ENCODE data around the gene FGFR2. TPM values are rescaled to one million over a fixed set of nuclear protein-coding genes. Genes with fewer than 3 reads are reported as not detected.
"Not testable (repeated sequence)": the region's sequence is repeated elsewhere in the genome, so short reads cannot be mapped to it uniquely, and the experiment has no call there.

FGFR2 gene
- total RNA-seq, 2 experiments from 2014 or later: not detected

DNA sequence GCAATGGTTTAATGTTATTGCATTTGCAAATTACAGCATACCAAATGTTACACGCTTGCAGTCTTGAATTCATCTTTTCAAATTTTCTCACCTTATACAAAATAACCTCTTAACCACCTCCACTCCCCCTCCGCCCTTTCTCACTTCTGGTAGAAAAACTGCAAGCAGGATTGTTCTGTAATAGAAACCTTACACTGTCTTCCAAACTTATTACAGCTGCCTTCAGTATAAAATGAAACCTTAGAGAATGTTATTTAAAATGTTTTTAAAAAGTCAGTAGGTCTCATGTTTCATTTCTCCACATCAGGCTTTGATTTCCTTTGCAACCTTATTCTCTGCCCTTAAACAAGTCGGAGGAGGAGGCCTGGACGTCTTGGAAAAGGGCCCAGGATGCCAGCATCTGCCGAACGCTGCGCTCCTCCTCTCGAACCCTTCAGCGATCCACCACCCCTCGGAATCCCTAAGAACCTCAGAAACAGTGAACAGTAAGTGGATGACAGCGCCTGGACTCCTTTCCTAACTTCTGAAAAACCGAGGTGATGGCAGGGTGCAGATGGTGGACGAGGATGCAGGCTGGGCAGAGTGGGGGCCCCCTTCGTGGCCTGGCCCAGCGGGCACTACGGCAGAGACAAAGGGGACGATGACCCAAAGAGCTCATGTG, 74.0 kb downstream of the FGFR2 start:
- Histone ChIP-seq H3K27ac (ENCODE audit: low read depth, low read length, poor library complexity, severe bottlenecking) (no peak overlapping the region), H3K9me3 (ENCODE audit: low read length) (no peaks in the 10 kb centered on the region), H3K9me2 (ENCODE audit: insufficient read depth, low read length) (no peaks in the 10 kb centered on the region), H3K4me3 (ENCODE audit: low read depth, low read length, poor library complexity, severe bottlenecking) (no peak overlapping the region), H2AFZ (ENCODE audit: low read length) (no peak overlapping the region), H3K4me2 (ENCODE audit: low read length) (no peak overlapping the region), H3K36me3 (ENCODE audit: insufficient read depth, low read length) (no peaks in the 10 kb centered on the region), H3K79me2 (ENCODE audit: insufficient read depth, low read depth, low read length) (no peaks in the 10 kb centered on the region), H4K20me1 (ENCODE audit: insufficient read depth, low read length) (no peaks in the 10 kb centered on the region), H3K4me1 (ENCODE audit: insufficient read depth, low read length, poor library complexity, severe bottlenecking) (no peaks in the 10 kb centered on the region)
- intact Hi-C loops (cut with micrococcal nuclease; ENCODE audit: unreplicated experiment): no loop called here
- no TSS peak for BruUV-seq (replicated peaks)
- CTCF ChIA-PET (ENCODE audit: unreplicated experiment): no interaction called here
- POLR2A ChIA-PET: no interaction called here
- DNase-seq (ENCODE audit: low spot score): no peak
- no peak for TF ChIP-seq EZH2phosphoT487 (IDR thresholded peaks at IDR 0.05; ENCODE audit: borderline replicate concordance, low read depth, low read length)
- TF ChIP-seq, protein P1, sequence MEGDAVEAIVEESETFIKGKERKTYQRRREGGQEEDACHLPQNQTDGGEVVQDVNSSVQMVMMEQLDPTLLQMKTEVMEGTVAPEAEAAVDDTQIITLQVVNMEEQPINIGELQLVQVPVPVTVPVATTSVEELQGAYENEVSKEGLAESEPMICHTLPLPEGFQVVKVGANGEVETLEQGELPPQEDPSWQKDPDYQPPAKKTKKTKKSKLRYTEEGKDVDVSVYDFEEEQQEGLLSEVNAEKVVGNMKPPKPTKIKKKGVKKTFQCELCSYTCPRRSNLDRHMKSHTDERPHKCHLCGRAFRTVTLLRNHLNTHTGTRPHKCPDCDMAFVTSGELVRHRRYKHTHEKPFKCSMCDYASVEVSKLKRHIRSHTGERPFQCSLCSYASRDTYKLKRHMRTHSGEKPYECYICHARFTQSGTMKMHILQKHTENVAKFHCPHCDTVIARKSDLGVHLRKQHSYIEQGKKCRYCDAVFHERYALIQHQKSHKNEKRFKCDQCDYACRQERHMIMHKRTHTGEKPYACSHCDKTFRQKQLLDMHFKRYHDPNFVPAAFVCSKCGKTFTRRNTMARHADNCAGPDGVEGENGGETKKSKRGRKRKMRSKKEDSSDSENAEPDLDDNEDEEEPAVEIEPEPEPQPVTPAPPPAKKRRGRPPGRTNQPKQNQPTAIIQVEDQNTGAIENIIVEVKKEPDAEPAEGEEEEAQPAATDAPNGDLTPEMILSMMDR (conservative IDR thresholded peaks at IDR 0.05; ENCODE audit: low read length): no peak

DNA sequence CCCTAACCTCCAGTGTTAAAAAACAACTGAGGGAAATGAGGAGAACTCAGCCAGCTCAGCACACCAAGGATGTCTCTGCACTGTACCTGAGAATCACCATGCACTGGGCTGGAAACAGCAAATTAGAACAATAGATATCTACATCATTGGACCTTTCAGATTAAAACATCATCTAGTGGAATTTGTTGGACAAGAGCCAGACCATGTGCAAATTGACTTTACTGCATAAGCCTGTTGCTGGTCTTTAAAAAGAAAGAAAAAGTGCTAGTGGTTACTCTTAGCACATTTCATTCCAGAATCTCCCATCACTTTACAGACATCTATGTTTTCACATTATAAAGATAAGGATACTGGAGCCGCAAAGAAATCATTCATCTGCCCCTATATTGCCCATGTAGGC, 75.4 kb downstream of the FGFR2 start:
- DNase-seq (ENCODE audit: low spot score): no peak
- ChIA-PET CTCF (ENCODE audit: unreplicated experiment) (no interaction called here), POLR2A (interaction anchor here (0.5 kb wide), 1 partner anchor 28 kb away, joined by 5 read pairs; no protein-coding TSS in a partner anchor)
- Histone ChIP-seq H3K9me2 (ENCODE audit: insufficient read depth, low read length) (no peaks in the 10 kb centered on the region), H3K9me3 (ENCODE audit: low read length) (no peaks in the 10 kb centered on the region), H3K4me2 (ENCODE audit: low read length) (no peak overlapping the region), H3K4me1 (ENCODE audit: insufficient read depth, low read length, poor library complexity, severe bottlenecking) (no peaks in the 10 kb centered on the region), H3K79me2 (ENCODE audit: insufficient read depth, low read depth, low read length) (no peaks in the 10 kb centered on the region), H2AFZ (ENCODE audit: low read length) (no peak overlapping the region), H3K4me3 (ENCODE audit: low read depth, low read length, poor library complexity, severe bottlenecking) (no peak overlapping the region), H3K27ac (ENCODE audit: low read depth, low read length, poor library complexity, severe bottlenecking) (no peak overlapping the region), H3K36me3 (ENCODE audit: insufficient read depth, low read length) (no peaks in the 10 kb centered on the region), H4K20me1 (ENCODE audit: insufficient read depth, low read length) (no peaks in the 10 kb centered on the region)
- no TSS peak for BruUV-seq (replicated peaks)
- intact Hi-C loops (cut with micrococcal nuclease; ENCODE audit: unreplicated experiment): no loop called here
- TF ChIP-seq, protein P1 (conservative IDR thresholded peaks at IDR 0.05; ENCODE audit: low read length): no peak
- no peak for TF ChIP-seq EZH2phosphoT487 (IDR thresholded peaks at IDR 0.05; ENCODE audit: borderline replicate concordance, low read depth, low read length)

DNA sequence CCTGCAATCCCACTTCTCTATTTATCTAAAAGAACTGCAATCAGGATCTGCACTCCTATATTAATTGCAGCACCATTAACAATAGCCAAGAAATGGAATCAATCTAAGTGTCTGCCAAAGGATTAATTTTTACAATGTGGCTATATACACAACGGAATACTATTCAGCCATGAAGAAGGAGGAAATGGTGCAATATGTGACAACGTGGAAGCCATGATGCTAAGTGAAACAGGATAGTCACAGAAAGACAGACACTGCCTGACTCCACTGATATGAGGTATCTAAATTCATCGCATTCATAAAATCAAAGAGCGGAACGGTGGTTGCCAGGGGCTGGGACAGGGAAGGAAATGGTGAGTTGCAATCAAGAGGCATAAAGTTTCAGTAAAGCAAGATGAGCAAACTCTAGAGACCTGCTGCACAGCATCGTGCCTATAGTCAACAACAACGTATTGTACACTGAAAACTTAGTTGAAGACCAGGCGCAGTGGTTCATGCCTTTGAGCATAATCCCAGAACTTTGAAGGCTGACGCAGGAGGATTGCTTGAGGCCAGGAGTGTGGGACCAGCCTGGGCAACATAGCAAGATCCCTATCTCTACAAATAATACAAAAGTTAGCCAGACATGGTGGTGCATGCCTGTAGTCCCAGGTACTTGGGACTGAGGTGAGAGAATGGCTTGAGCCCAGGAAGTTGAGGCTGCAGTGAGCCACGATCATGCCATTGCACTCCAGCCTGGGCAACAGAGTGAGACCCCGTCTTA, 76.3 kb downstream of the FGFR2 start:
- H3K27ac ChIP-seq (ENCODE audit: low read depth, low read length, poor library complexity, severe bottlenecking): no peak overlapping the region
- H3K79me2 ChIP-seq (ENCODE audit: insufficient read depth, low read depth, low read length): no peaks in the 10 kb centered on the region
- H3K36me3 ChIP-seq (ENCODE audit: insufficient read depth, low read length): no peaks in the 10 kb centered on the region
- intact Hi-C loops (cut with micrococcal nuclease; ENCODE audit: unreplicated experiment): no loop called here
- no peaks in the 10 kb centered on the region for H3K4me1 ChIP-seq (ENCODE audit: insufficient read depth, low read length, poor library complexity, severe bottlenecking)
- no peak overlapping the region for H3K4me2 ChIP-seq (ENCODE audit: low read length)
- no peaks in the 10 kb centered on the region for H4K20me1 ChIP-seq (ENCODE audit: insufficient read depth, low read length)
- POLR2A ChIA-PET: interaction anchor here (0.5 kb wide), 1 partner anchor 29 kb away, joined by 5 read pairs; no protein-coding TSS in a partner anchor
- no peak for DNase-seq (ENCODE audit: low spot score)
- no peaks in the 10 kb centered on the region for H3K9me2 ChIP-seq (ENCODE audit: insufficient read depth, low read length)
- H2AFZ ChIP-seq (ENCODE audit: low read length): no peak overlapping the region
- no peaks in the 10 kb centered on the region for H3K9me3 ChIP-seq (ENCODE audit: low read length)
- TF ChIP-seq, protein P1 (conservative IDR thresholded peaks at IDR 0.05; ENCODE audit: low read length): no peak
- TF ChIP-seq EZH2phosphoT487 (IDR thresholded peaks at IDR 0.05; ENCODE audit: borderline replicate concordance, low read depth, low read length): no peak
- no peak overlapping the region for H3K4me3 ChIP-seq (ENCODE audit: low read depth, low read length, poor library complexity, severe bottlenecking)
- no TSS peak for BruUV-seq (replicated peaks)
- CTCF ChIA-PET (ENCODE audit: unreplicated experiment): no interaction called here

DNA sequence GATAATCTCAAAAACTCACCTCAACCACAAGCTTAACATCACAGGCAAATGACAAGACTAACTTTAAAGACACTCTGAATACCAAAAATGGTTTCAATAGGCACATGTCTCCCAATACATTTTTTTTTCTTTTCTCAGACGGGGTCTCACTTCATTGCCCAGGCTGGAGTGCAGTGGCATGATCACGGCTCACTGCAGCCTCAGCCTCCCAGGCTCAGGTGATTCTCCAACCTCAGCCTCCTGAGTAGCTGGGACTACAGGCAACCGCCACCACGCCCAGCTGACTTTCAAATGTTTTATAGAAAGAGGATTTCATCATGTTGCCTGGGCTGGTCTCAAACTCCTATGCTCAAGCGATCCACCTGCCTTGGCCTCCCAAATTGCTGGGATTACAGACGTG, 77.7 kb downstream of the FGFR2 start:
- intact Hi-C loops (cut with micrococcal nuclease; ENCODE audit: unreplicated experiment); H3K4me1 ChIP-seq (ENCODE audit: insufficient read depth, low read length, poor library complexity, severe bottlenecking); POLR2A ChIA-PET; H3K36me3 ChIP-seq (ENCODE audit: insufficient read depth, low read length); H3K79me2 ChIP-seq (ENCODE audit: insufficient read depth, low read depth, low read length); H4K20me1 ChIP-seq (ENCODE audit: insufficient read depth, low read length); H3K4me2 ChIP-seq (ENCODE audit: low read length); BruUV-seq (replicated peaks); H2AFZ ChIP-seq (ENCODE audit: low read length); H3K9me3 ChIP-seq (ENCODE audit: low read length); DNase-seq (ENCODE audit: low spot score); H3K4me3 ChIP-seq (ENCODE audit: low read depth, low read length, poor library complexity, severe bottlenecking); H3K9me2 ChIP-seq (ENCODE audit: insufficient read depth, low read length); CTCF ChIA-PET (ENCODE audit: unreplicated experiment); H3K27ac ChIP-seq (ENCODE audit: low read depth, low read length, poor library complexity, severe bottlenecking): not testable (repeated sequence)

Measured in OCI-LY7 (cell line).